Prostate gland (tissue), 2 donors: ENCODE results near the gene CTBP1.

Experiments
- CTCF ChIP-seq, 4 experiments: fragments of 200-600 bp in 2 of 4; fragments of 450-650 bp in 2 of 4; sonication (generic) in 2 of 4; IDR thresholded peaks; 1 replicate in 3 of 4; 2 replicates in 1 of 4; pipeline ENCODE4 v1.5.1; 2016 to 2019; ENCODE audit warnings: antibody characterized with exemption in 4 of 4, mild to moderate bottlenecking in 2 of 4, moderate library complexity in 2 of 4
- POLR2A ChIP-seq: fragments of 450-650 bp; IDR thresholded peaks from one replicate; pipeline ENCODE4 v1.6.1; 2016; ENCODE audit warnings: antibody characterized with exemption, mild to moderate bottlenecking

GRCh38 chr4:1202526-1203011 lies 46.4 kb downstream of the CTBP1 start:
- TF ChIP-seq CTCF (IDR thresholded peaks at IDR 0.05) (no peak), POLR2A (no peak)
